K562 (cell line): Measurements from ENCODE around the gene ENKUR. TPM values are rescaled to one million over a fixed set of nuclear protein-coding genes. Genes with fewer than 3 reads are reported as not detected.

Experiments
- ATF1 ChIP-seq, 2 experiments: fragments of 450-650 bp in 1 of 2; IDR thresholded peaks; 2 replicates each; pipeline ENCODE4 v1.6.1; 2016; ENCODE audit warnings: missing compliant biosample characterization in 1 of 2, missing genetic modification characterization in 1 of 2
- EHMT2 ChIP-seq: fragments of 450-650 bp; IDR thresholded peaks from 2 replicates; pipeline ENCODE4 v1.6.1; 2018; ENCODE audit warnings: antibody characterized with exemption
- ETV1 ChIP-seq: fragments of 450-650 bp; conservative IDR thresholded peaks from 2 replicates; pipeline ENCODE4 v1.6.1; 2016; ENCODE audit warnings: missing genetic modification characterization, control low read depth, low read depth, missing compliant biosample characterization
- FOSL1 ChIP-seq: fragments of 200-800 bp; sonication (Bioruptor generic); conservative IDR thresholded peaks from 2 replicates; pipeline ENCODE4 v1.6.1; 2016; ENCODE audit warnings: missing genetic modification characterization, missing compliant biosample characterization
- HNRNPH1 ChIP-seq: fragments of 200-400 bp; formaldehyde crosslinking; optimal IDR thresholded peaks from 2 replicates; pipeline ENCODE3; 2017; ENCODE audit warnings: low read depth, mild to moderate bottlenecking, low read length, moderate library complexity
- MAFF ChIP-seq: IDR thresholded peaks from 2 replicates; pipeline ENCODE4 v1.6.1; 2012; ENCODE audit warnings: low read length, improper control_type of control experiment
- MEIS2 ChIP-seq: fragments of 450-650 bp; IDR thresholded peaks from 2 replicates; pipeline ENCODE4 v1.6.1; 2014; ENCODE audit warnings: mild to moderate bottlenecking; ENCODE audit not compliant: partially characterized antibody
- PCBP2 ChIP-seq: fragments of 200-400 bp; formaldehyde crosslinking; IDR thresholded peaks from 2 replicates; pipeline ENCODE4 v1.6.1; 2018; ENCODE audit warnings: low read length, low read depth, mild to moderate bottlenecking, moderate library complexity; ENCODE audit not compliant: poor library complexity, severe bottlenecking
- SETDB1 ChIP-seq: IDR thresholded peaks from one replicate; pipeline ENCODE4 v1.6.1; 2012; ENCODE audit warnings: low read length, control low read depth, inconsistent platforms
- SMARCB1 ChIP-seq: IDR thresholded peaks from 2 replicates; pipeline ENCODE4 v1.6.1; 2011; ENCODE audit warnings: improper control_type of control experiment, low read depth; ENCODE audit not compliant: insufficient read length
- TAL1 ChIP-seq: fragments of 450-650 bp; IDR thresholded peaks from 2 replicates; pipeline ENCODE4 v1.6.1; 2016; ENCODE audit warnings: mild to moderate bottlenecking
- TRIM28 ChIP-seq: fragments of 450-650 bp; IDR thresholded peaks from 2 replicates; pipeline ENCODE4 v1.6.1; 2017
- XRCC3 ChIP-seq: fragments of 450-650 bp; IDR thresholded peaks from 2 replicates; pipeline ENCODE4 v1.6.1; 2017; ENCODE audit warnings: mild to moderate bottlenecking, moderate library complexity
- XRCC4 ChIP-seq: IDR thresholded peaks from one replicate; pipeline ENCODE4 v1.6.1; 2011; ENCODE audit not compliant: insufficient read depth, insufficient read length; ENCODE audit errors: extremely low read depth
- ZBTB8A ChIP-seq: fragments of 450-650 bp; IDR thresholded peaks from 2 replicates; pipeline ENCODE4 v1.6.1; 2018; ENCODE audit warnings: mild to moderate bottlenecking, moderate library complexity; ENCODE audit not compliant: partially characterized antibody
- ZFX ChIP-seq: sonication (generic); formaldehyde crosslinking; IDR thresholded peaks from 2 replicates; pipeline ENCODE4 v1.8.0; 2022; ENCODE audit warnings: mild to moderate bottlenecking, missing genetic modification reagents, moderate library complexity
- ZKSCAN8 ChIP-seq: fragments of 200-800 bp; sonication (Bioruptor generic); IDR thresholded peaks from 2 replicates; pipeline ENCODE4 v1.6.1; 2016; ENCODE audit warnings: missing genetic modification characterization, missing compliant biosample characterization
- ZNF12 ChIP-seq: sonication (generic); formaldehyde crosslinking; IDR thresholded peaks from 2 replicates; pipeline ENCODE4 v1.4.0; 2020; ENCODE audit warnings: mild to moderate bottlenecking, missing genetic modification reagents
- ZNF133 ChIP-seq: fragments of 250-450 bp; sonication (Bioruptor Pico); IDR thresholded peaks from 2 replicates; pipeline ENCODE4 v1.4.0; 2020; ENCODE audit warnings: mild to moderate bottlenecking
- ZNF408 ChIP-seq: fragments of 250-450 bp; sonication (Bioruptor Pico); IDR thresholded peaks from 2 replicates; pipeline ENCODE4 v1.4.0; 2020; ENCODE audit warnings: low read depth, mild to moderate bottlenecking, moderate library complexity
- ZNF561 ChIP-seq: fragments of 450-650 bp; formaldehyde crosslinking; conservative IDR thresholded peaks from 2 replicates; pipeline ENCODE4 v1.4.0; 2020; ENCODE audit warnings: mild to moderate bottlenecking, moderate library complexity
- ZNF717 ChIP-seq: fragments of 250-450 bp; sonication (Bioruptor Pico); IDR thresholded peaks from 2 replicates; pipeline ENCODE4 v1.5.0; 2021
- polyA plus RNA-seq, 8 experiments: library from polyadenylated mRNA; depleted of rRNA in 4 of 8; stranded (reverse) in 5 of 8; unstranded in 3 of 8; fragments of >200 nt; fragmentation: Nextera tagmentation in 2 of 8; fragmentation: Illumina TruSeq in 1 of 8; extraction: Ambion mirVana in 2 of 8; extraction: Trizol in 1 of 8; gene quantifications; 2 replicates each; pipeline versions ENCODE4 v1.2.1 to v1.2.3, GENCODE V29; 2011 to 2014; ENCODE audit warnings: inconsistent platforms in 1 of 8, missing spikeins in 1 of 8
- total RNA-seq, 7 experiments: library from RNA; depleted of rRNA in 6 of 7; stranded (reverse); fragments of >200 nt in 6 of 7; fragmentation: Illumina TruSeq in 2 of 7; extraction: Trizol in 2 of 7; gene quantifications; 2 replicates each; pipeline versions ENCODE4 v1.2.1 to v1.2.3, GENCODE V29; 2011 to 2021; ENCODE audit warnings: low replicate concordance in 1 of 7
- TF ChIP-seq, protein P1 (sequence below): fragments of 450-650 bp; IDR thresholded peaks from 2 replicates; pipeline ENCODE4 v1.6.1; 2018; ENCODE audit not compliant: partially characterized antibody
- TF ChIP-seq, protein P2 (sequence below): IDR thresholded peaks from 3 replicates; pipeline ENCODE4 v1.6.1; 2011; ENCODE audit warnings: borderline replicate concordance, mild to moderate bottlenecking; ENCODE audit not compliant: insufficient read length, insufficient read depth
- TF ChIP-seq, protein P3 (sequence below): IDR thresholded peaks from 2 replicates; pipeline ENCODE4 v1.6.1; 2011; ENCODE audit warnings: borderline replicate concordance, low read depth, mild to moderate bottlenecking, moderate library complexity, low read length; ENCODE audit not compliant: insufficient read depth, poor library complexity, severe bottlenecking

Gene ENKUR
- total and polyA plus RNA-seq, 9 of the 15 experiments (the other 6 are each of a cell fraction or from before 2014, with no cell fraction given): 0.06 to 0.46 (median 0.20) TPM

DNA sequence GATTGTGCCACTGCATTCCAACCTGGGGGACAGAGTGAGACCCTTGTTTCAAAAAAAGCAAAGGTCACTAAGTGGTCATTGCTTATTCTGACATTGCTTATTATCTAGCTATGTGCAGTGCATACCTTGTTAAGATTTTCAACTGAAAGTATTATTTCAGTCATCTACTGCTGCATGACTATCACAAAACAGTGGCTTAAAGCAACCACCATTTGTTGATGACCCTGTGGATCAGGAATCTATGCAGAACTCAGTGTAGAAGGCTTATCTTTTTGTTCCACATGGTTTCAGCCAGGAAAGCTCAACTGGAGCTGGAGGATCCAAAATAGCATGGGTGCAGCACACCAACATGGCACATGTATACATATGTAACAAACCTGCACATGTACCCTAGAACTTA, 23.6 kb upstream of the ENKUR start (continued):
- TF ChIP-seq ZKSCAN8 (CRISPR knock-in tag) (peak; percentile 45; the same call in 1 of the 2 replicates), ZNF12 (CRISPR knock-in tag) (no peak), TAL1 (peak; percentile 62), HNRNPH1 (no peak), XRCC3 (no peak), FOSL1 (tag) (no peak), SETDB1 (no peak), ZNF561 (CRISPR knock-in tag) (no peak), MEIS2 (peak; percentile 5), EHMT2 (peak; percentile 39; the same call in 1 of the 2 replicates), ATF1 (CRISPR knock-in tag; IDR thresholded peaks at IDR 0.05) (no peak), ATF1 (tag; IDR thresholded peaks at IDR 0.05) (no peak), ZNF133 (CRISPR knock-in tag) (no peak), ETV1 (tag) (no peak), XRCC4 (no peak), PCBP2 (no peak), MAFF (no peak), TRIM28 (no peak), ZNF408 (no peak), SMARCB1 (no peak), ZBTB8A (no peak), ZNF717 (CRISPR knock-in tag) (no peak), ZFX (CRISPR knock-in tag) (no peak)
- TF ChIP-seq, protein P1, sequence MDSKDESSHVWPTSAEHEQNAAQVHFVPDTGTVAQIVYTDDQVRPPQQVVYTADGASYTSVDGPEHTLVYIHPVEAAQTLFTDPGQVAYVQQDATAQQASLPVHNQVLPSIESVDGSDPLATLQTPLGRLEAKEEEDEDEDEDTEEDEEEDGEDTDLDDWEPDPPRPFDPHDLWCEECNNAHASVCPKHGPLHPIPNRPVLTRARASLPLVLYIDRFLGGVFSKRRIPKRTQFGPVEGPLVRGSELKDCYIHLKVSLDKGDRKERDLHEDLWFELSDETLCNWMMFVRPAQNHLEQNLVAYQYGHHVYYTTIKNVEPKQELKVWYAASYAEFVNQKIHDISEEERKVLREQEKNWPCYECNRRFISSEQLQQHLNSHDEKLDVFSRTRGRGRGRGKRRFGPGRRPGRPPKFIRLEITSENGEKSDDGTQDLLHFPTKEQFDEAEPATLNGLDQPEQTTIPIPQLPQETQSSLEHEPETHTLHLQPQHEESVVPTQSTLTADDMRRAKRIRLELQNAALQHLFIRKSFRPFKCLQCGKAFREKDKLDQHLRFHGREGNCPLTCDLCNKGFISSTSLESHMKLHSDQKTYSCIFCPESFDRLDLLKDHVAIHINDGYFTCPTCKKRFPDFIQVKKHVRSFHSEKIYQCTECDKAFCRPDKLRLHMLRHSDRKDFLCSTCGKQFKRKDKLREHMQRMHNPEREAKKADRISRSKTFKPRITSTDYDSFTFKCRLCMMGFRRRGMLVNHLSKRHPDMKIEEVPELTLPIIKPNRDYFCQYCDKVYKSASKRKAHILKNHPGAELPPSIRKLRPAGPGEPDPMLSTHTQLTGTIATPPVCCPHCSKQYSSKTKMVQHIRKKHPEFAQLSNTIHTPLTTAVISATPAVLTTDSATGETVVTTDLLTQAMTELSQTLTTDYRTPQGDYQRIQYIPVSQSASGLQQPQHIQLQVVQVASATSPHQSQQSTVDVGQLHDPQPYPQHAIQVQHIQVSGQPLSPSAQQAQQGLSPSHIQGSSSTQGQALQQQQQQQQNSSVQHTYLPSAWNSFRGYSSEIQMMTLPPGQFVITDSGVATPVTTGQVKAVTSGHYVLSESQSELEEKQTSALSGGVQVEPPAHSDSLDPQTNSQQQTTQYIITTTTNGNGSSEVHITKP: peak; percentile 40
- TF ChIP-seq, protein P2, sequence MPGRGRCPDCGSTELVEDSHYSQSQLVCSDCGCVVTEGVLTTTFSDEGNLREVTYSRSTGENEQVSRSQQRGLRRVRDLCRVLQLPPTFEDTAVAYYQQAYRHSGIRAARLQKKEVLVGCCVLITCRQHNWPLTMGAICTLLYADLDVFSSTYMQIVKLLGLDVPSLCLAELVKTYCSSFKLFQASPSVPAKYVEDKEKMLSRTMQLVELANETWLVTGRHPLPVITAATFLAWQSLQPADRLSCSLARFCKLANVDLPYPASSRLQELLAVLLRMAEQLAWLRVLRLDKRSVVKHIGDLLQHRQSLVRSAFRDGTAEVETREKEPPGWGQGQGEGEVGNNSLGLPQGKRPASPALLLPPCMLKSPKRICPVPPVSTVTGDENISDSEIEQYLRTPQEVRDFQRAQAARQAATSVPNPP: no peak
- TF ChIP-seq, protein P3, sequence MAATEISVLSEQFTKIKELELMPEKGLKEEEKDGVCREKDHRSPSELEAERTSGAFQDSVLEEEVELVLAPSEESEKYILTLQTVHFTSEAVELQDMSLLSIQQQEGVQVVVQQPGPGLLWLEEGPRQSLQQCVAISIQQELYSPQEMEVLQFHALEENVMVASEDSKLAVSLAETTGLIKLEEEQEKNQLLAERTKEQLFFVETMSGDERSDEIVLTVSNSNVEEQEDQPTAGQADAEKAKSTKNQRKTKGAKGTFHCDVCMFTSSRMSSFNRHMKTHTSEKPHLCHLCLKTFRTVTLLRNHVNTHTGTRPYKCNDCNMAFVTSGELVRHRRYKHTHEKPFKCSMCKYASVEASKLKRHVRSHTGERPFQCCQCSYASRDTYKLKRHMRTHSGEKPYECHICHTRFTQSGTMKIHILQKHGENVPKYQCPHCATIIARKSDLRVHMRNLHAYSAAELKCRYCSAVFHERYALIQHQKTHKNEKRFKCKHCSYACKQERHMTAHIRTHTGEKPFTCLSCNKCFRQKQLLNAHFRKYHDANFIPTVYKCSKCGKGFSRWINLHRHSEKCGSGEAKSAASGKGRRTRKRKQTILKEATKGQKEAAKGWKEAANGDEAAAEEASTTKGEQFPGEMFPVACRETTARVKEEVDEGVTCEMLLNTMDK: no peak
